ENCODE results near the gene RGS6.
"Not testable (repeated sequence)": the region's sequence is repeated elsewhere in the genome, so short reads cannot be mapped to it uniquely, and the experiment has no call there.

RGS6 gene

DNA sequence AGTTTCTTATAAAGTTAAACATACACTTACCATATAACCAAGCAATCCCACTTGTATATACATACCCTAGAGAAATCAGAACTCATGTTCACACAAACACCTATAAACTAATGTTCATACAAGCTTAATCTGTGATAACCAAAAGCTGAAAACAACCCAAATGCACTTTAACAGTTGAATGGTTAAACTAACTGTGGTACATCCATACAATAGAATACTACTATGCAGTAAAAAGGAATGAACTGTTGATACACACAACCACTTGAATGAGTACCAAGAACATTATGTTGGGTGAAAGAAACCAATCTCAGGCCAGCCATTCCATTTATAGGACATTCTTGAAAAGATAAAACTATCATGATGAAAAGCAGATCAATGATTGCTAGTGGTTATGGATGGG is 534.1 kb downstream of the RGS6 start:
- no peak for DNase-seq

DNA sequence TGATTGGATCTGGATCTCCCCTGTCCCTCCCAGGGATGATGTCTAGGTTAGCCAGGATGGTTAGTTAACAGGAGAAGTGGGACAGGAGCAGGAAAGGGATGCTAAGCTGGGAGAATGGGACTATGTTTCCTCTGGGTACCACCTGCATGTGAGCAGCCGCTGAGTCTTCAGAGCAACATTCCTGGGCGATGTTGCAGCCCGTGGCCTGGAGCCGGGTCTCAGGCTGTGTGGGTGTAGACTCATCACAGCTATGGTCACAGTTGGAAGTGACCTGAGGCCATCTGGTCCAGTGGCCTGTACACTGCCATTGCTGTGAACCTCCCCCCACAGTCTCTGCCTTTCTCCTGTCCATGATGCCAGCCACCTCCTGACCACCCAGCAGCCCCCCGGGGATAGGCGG is 539.1 kb downstream of the RGS6 start:
- DNase-seq, result no peak

DNA sequence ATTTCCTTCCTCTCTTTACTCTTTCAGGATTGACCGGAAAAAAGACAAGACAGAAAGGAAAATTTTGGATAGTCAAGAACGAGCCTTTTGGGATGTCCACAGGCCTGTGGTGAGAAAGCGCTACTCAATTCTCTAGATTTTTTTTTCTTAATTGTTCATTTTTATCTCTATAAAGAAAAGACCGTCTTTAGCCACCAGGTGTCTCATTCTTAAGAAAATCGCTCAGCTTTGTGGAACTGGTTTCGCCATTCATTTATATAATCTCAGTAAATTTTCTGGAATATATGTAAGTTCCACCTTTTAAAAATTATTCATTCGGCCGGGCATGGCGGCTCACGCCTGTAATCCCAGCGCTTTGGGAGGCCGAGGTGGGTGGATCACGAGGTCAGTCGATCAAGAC is 540.6 kb downstream of the RGS6 start:
- DNase-seq, result no peak

DNA sequence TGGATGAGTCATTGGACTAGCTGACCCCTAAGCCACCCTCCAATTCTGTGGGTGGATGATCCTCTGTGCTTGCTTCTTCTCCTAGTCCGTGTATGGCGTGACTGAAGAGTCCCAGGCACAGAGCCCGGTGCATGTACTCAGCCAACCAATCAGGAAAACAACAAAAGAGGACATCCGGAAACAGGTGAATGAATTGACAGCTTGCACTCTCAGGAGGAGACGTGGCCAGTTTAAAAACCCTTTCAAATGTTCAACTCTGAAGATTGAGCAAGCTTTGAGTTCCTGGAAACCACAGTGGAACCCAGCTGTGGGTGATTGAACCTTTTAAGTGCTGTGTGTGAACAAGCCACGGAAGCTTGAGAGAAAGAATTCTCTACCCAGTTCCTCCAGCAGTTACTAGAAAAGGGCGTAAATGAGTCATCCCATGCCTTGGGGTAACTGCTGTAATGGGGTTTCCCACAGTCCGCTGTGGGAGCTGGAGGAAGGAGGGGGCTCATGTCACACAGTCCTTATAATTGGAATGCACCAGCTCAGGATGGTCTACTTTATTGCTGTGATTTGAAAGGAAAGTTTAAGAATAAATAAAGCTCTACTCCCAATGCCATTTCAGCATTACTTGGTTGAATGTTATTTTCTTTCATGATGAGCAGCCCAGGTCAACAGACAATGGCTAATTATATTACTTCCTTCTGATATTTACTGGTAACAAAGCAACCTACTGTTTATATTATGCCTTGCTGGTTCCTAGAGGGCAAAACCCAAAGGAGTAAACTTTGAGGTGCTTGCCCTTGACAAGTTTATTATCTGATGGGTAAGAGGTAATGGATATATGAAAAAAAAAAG is 544.6 kb downstream of the RGS6 start:
- peak; percentile 13 for DNase-seq

DNA sequence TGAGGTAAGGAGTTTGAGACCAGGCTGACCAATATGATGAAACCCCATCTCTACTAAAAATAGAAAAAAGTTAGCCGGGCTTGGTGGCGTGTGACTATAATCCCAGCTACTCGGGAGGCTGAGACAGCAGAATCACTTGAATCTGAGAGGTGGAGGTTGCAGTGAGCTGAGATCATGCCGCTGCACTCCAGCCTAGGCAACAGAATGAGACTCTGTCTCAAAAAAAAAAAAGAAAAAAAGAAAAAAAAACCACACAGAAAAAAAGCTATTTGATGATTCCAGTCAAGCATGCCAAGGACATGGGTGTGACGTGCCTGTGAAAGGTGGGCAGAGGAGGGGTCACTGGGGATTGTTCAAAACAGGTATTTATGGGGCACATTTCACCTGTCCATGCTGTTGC is 545.3 kb downstream of the RGS6 start:
- not testable (repeated sequence) for DNase-seq

DNA sequence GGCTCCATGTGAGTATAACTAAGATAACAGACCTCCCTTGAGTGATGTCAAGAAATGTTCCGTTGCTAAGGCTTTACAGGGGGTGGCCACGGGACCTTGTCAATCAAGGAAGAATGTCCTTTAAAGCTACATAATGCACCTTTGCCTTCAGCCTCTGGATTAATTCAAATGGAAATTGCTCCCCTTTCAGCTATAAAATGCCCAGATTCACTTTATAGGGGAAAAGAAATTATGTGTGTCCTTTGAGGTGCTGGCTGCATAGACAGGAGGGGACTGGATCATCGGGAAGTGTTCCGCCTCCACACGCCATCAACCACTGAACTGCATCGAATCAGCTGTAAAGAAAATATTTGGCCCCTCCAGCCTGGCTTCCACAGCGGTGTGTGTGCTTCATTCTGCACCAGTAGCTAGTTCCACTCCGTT is 546.3 kb downstream of the RGS6 start:
- DNase-seq, result no peak

GRCh38 chr14:72479461-72479931 is 547.3 kb downstream of the RGS6 start:
- no peak for DNase-seq

- no peak for DNase-seq
These were observed 548.4 kb downstream of the RGS6 start for GRCh38 chr14:72480464-72481243.

GRCh38 chr14:72483311-72483710 is 551.1 kb downstream of the RGS6 start:
- DNase-seq, result no peak

- no peak for DNase-seq
These were observed 553.5 kb downstream of the RGS6 start for GRCh38 chr14:72485695-72486094.

- DNase-seq, result no peak
These were observed 556.3 kb downstream of the RGS6 start for GRCh38 chr14:72488514-72488913.

DNA sequence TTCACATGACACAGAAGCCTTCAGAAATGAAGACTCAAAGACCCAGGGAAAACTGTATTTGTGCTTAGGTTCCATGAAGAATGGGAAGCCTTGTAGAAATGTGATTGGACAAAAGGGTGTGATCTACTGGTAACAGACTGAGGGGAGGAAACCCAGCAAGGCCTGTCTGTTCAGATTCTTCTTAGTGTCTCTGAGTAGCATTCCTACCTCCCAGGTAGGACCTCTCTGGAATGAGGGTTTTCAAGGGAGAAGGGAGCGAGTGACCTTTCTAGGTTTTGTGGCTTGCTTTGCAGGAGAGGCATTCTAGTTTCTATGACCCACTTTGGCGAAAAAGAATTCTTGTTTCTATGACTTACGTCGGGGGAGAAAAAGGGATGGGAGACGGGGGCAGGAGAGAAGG is 560.0 kb downstream of the RGS6 start:
- no peak for DNase-seq

- DNase-seq, result no peak
These were observed 563.4 kb downstream of the RGS6 start for GRCh38 chr14:72495668-72496067.

- no peak for DNase-seq
These were observed 566.4 kb downstream of the RGS6 start for GRCh38 chr14:72498646-72499045.

DNA sequence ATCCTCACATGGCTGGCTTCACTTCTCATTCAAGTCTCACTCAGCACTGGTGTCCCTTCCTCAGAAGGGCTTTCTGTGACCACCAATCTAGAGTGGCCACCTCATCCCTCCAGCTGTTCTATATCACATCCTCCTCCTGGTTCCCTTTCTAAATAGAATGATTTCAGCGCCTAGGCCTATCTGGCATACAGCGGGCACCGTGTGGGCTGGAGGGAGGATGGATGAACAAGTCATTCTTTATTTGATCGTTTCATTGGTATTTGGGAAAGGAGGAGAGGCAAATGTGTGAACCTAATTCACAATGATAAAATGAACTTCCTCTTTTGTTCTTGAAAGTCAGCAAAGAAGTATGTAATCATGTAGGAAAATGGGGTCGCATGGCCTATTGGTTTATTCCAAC is 567.5 kb downstream of the RGS6 start:
- no peak for DNase-seq

GRCh38 chr14:72500234-72500838 is 568.1 kb downstream of the RGS6 start:
- DNase-seq, result peak; percentile 9

- DNase-seq, result no peak
These were observed 569.2 kb downstream of the RGS6 start for GRCh38 chr14:72501439-72501838.

GRCh38 chr14:72503271-72503670 is 571.0 kb downstream of the RGS6 start:
- DNase-seq, result no peak

DNA sequence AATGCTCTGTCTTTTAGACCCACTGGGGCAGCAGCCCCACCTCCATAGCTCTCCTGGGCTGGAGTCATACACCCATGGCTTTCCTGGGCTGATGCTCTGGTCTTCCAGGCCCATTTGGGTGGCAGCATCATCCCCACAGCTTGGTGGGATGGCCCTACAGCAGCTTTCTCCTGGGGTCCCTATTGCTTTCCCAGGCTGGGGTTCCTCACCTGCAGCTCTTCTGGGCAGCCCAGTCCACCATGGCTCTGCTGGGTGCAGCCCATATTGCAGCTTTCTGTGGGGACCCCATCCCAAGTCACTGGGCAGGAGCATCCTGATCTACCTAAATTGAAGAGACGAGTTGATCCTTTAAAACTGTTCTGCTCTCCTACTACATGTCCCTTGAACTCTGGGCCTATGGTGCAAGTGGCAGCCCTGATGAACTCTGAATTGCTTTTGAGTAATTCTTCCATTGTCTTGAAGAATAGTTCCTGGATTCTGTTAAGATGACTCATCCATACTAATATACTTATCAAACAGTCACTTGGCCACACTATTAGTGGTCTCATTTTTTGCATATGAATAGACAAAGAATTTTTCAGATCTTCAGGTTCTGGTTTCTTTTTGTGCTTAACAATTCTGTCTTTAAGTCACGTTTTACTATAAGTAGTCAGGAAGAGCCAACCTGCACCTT is 571.6 kb downstream of the RGS6 start:
- no peak for DNase-seq

- DNase-seq, result no peak
These were observed 578.3 kb downstream of the RGS6 start for GRCh38 chr14:72510566-72510965.

GRCh38 chr14:72512281-72512680 is 580.1 kb downstream of the RGS6 start:
- DNase-seq, result no peak

GRCh38 chr14:72512925-72513324 is 580.7 kb downstream of the RGS6 start:
- no peak for DNase-seq

DNA sequence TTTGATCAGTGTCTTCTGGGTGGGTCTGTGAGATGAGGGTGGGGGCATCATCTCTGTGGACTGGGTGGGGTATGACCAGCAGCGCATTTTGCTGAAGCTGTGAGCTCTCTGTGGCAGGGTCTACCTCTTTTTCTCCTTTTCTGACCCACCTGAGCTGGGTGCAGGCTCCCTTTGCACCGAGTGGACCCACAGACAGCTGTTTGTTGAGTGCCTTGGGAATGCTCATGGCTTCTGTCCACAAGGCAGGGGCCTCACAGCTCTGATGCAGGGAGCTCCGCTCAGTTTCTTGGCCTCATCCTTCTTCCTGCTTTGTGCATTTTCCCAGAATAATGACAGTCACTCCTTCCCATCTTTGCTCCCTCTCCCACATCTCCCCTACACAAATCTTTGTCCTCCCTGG is 581.1 kb downstream of the RGS6 start:
- no peak for DNase-seq
